Mesodermal cell (in vitro differentiated cells): ENCODE measurements around the gene TP53RK.

Experiments
- H3K27ac ChIP-seq: 2 replicates; pipeline ENCODE4 v1.7.0; 2013; ENCODE audit warnings: mild to moderate bottlenecking, low read depth, low read length, moderate library complexity; ENCODE audit not compliant: severe bottlenecking
- H3K36me3 ChIP-seq: 2 replicates; pipeline ENCODE4 v1.7.1; 2013; ENCODE audit warnings: mild to moderate bottlenecking, low read length, moderate library complexity; ENCODE audit not compliant: control insufficient read depth, insufficient read depth
- H3K4me1 ChIP-seq: one replicate; pipeline ENCODE4 v1.7.1; 2013; ENCODE audit warnings: mild to moderate bottlenecking, low read length; ENCODE audit not compliant: insufficient read depth, control insufficient read depth, poor library complexity, severe bottlenecking
- H3K4me3 ChIP-seq: 2 replicates; pipeline ENCODE4 v1.7.0; 2013; ENCODE audit warnings: low read length, control low read depth, mild to moderate bottlenecking; ENCODE audit not compliant: insufficient read depth, poor library complexity, severe bottlenecking; ENCODE audit errors: extremely low read depth
- H3K9me3 ChIP-seq: 2 replicates; pipeline ENCODE4 v1.7.1; 2013; ENCODE audit warnings: mild to moderate bottlenecking, low read length, moderate library complexity; ENCODE audit not compliant: control insufficient read depth
- WGBS, 2 experiments: methylation state at CpG; one replicate each; pipeline ENCODE4 v1.1.5; 2013; ENCODE audit warnings: missing lambda C conversion rate in 2 of 2; ENCODE audit not compliant: insufficient coverage in 2 of 2; 5-methylcytosine and 5-hydroxymethylcytosine counted together

TP53RK gene

GRCh38 chr20:46657137-46657536, 32.1 kb downstream of the TP53RK start:
- H3K9me3 ChIP-seq, result peaks cover 2% of the 10 kb centered on the region
- no peak overlapping the region for H3K27ac ChIP-seq
- 89 to 94% methylated on average over 6 to 7 of the region's 8 CpGs for WGBS, 2 experiments
- no peak overlapping the region for H3K4me3 ChIP-seq
- no peaks in the 10 kb centered on the region for H3K36me3 ChIP-seq
- H3K4me1 ChIP-seq, result no peaks in the 10 kb centered on the region

- H3K4me3 ChIP-seq, result no peak overlapping the region
- peaks cover 2% of the 10 kb centered on the region for H3K9me3 ChIP-seq
- no peak overlapping the region for H3K27ac ChIP-seq
- H3K4me1 ChIP-seq, result no peaks in the 10 kb centered on the region
- no peaks in the 10 kb centered on the region for H3K36me3 ChIP-seq
Measured at GRCh38 chr20:46652699-46653098, 36.5 kb downstream of the TP53RK start.

GRCh38 chr20:46651091-46651962, 37.9 kb downstream of the TP53RK start, which contains the start of gene SLC13A3:
Gene SLC13A3 (minus strand): TSS chr20:46651459. CDS start chr20:46651421, 38 bp downstream.
- WGBS, 2 experiments, result 17 to 19% methylated on average over 30 to 48 of the region's 55 CpGs

GRCh38 chr20:46650575-46651090, 38.6 kb downstream of the TP53RK start:
- no peak overlapping the region for H3K27ac ChIP-seq
- H3K9me3 ChIP-seq, result no peaks in the 10 kb centered on the region
- no peaks in the 10 kb centered on the region for H3K4me1 ChIP-seq
- 74 to 80% methylated on average over 9 of the region's 10 CpGs for WGBS, 2 experiments
- H3K36me3 ChIP-seq, result no peaks in the 10 kb centered on the region
- no peak overlapping the region for H3K4me3 ChIP-seq

More at GRCh38 chr20:46651091-46651962, 37.9 kb downstream of the TP53RK start, which contains the start of gene SLC13A3:
- Histone ChIP-seq H3K9me3 (no peaks in the 10 kb centered on the region), H3K36me3 (no peaks in the 10 kb centered on the region), H3K4me3 (peak within 1 kb of the TSS; percentile 22), H3K27ac (no peak within 1 kb of the TSS), H3K4me1 (no peaks in the 10 kb centered on the region)

GRCh38 chr20:46649965-46650542, 39.2 kb downstream of the TP53RK start:
- Histone ChIP-seq H3K9me3 (no peaks in the 10 kb centered on the region), H3K36me3 (no peaks in the 10 kb centered on the region), H3K27ac (no peak overlapping the region), H3K4me1 (no peaks in the 10 kb centered on the region), H3K4me3 (no peak overlapping the region)
- WGBS, 2 experiments, result 86 to 96% methylated on average over 2 to 4 of the region's 9 CpGs

GRCh38 chr20:46649650-46649949, 39.6 kb downstream of the TP53RK start:
- Histone ChIP-seq H3K36me3 (no peaks in the 10 kb centered on the region), H3K9me3 (no peaks in the 10 kb centered on the region), H3K4me3 (no peak overlapping the region), H3K4me1 (no peaks in the 10 kb centered on the region), H3K27ac (no peak overlapping the region)
- 62 to 69% methylated on average over 2 to 3 of the region's 3 CpGs for WGBS, 2 experiments

GRCh38 chr20:46648903-46649649, 40.2 kb downstream of the TP53RK start:
- WGBS, 2 experiments, result 37 to 38% methylated on average over 2 to 7 of the region's 8 CpGs
- Histone ChIP-seq H3K4me1 (no peaks in the 10 kb centered on the region), H3K27ac (no peak overlapping the region), H3K4me3 (no peak overlapping the region), H3K9me3 (no peaks in the 10 kb centered on the region), H3K36me3 (no peaks in the 10 kb centered on the region)

GRCh38 chr20:46647469-46647868, 41.8 kb downstream of the TP53RK start:
- H3K9me3 ChIP-seq, result no peaks in the 10 kb centered on the region
- no peak overlapping the region for H3K27ac ChIP-seq
- no peaks in the 10 kb centered on the region for H3K36me3 ChIP-seq
- H3K4me3 ChIP-seq, result no peak overlapping the region
- WGBS, 2 experiments, result 49 to 54% methylated on average over 2 to 3 of the region's 4 CpGs
- no peaks in the 10 kb centered on the region for H3K4me1 ChIP-seq

GRCh38 chr20:46646659-46647380, 42.4 kb downstream of the TP53RK start:
- H3K9me3 ChIP-seq, result no peaks in the 10 kb centered on the region
- no peak overlapping the region for H3K4me3 ChIP-seq
- no peaks in the 10 kb centered on the region for H3K4me1 ChIP-seq
- WGBS, 2 experiments, result 91 to 100% methylated on average over 2 to 3 of the region's 3 CpGs
- H3K36me3 ChIP-seq, result no peaks in the 10 kb centered on the region
- no peak overlapping the region for H3K27ac ChIP-seq

- no peak overlapping the region for H3K27ac ChIP-seq
- no peaks in the 10 kb centered on the region for H3K9me3 ChIP-seq
- H3K4me1 ChIP-seq, result no peaks in the 10 kb centered on the region
- H3K4me3 ChIP-seq, result no peak overlapping the region
- H3K36me3 ChIP-seq, result no peaks in the 10 kb centered on the region
- 100% methylated on average over 1 to 2 of the region's 4 CpGs for WGBS, 2 experiments
Measured at GRCh38 chr20:46646122-46646521, 43.1 kb downstream of the TP53RK start.
